Astrocyte of the spinal cord (primary cell): ENCODE results near the gene FGD6.

Source experiments
- DNase-seq: peaks from one replicate; pipeline ENCODE4 v3.0.0; 2011; ENCODE audit warnings: low read depth, low spot score
- H3K4me3 ChIP-seq: 2 replicates; pipeline ENCODE4 v1.5.1; 2011; ENCODE audit warnings: low read depth, mild to moderate bottlenecking, low read length, moderate library complexity
- CTCF ChIP-seq: IDR thresholded peaks from 2 replicates; pipeline ENCODE4 v1.5.1; 2012; ENCODE audit warnings: low read depth, mild to moderate bottlenecking, low read length, inconsistent platforms
- in situ Hi-C: cut with HindIII; loops from 2 replicates; pipeline ENCODE4 v1.10.0; 2017; ENCODE audit warnings: low sequenced_read_pairs

The FGD6 gene

GRCh38 chr12:95185072-95185471, 32.2 kb downstream of the FGD6 start:
- TF ChIP-seq CTCF: no peak
- no peak for DNase-seq
- H3K4me3 ChIP-seq: no peak overlapping the region
- in situ Hi-C loops: no loop called here

GRCh38 chr12:95184121-95184520, 33.1 kb downstream of the FGD6 start:
- TF ChIP-seq CTCF: no peak
- in situ Hi-C loops: no loop called here
- DNase-seq: no peak
- H3K4me3 ChIP-seq: no peak overlapping the region

- H3K4me3 ChIP-seq: no peak overlapping the region
- TF ChIP-seq CTCF: no peak
- DNase-seq: peak; percentile 82
- in situ Hi-C loops: no loop called here
Measured at GRCh38 chr12:95182868-95183415, 34.3 kb downstream of the FGD6 start.

GRCh38 chr12:95181103-95181502, 36.2 kb downstream of the FGD6 start:
- in situ Hi-C loops: no loop called here
- no peak for DNase-seq
- H3K4me3 ChIP-seq: no peak overlapping the region
- TF ChIP-seq CTCF: no peak

- TF ChIP-seq CTCF: no peak
- in situ Hi-C loops: no loop called here
- DNase-seq: no peak
- no peak overlapping the region for H3K4me3 ChIP-seq
Measured at GRCh38 chr12:95179011-95179410, 38.3 kb downstream of the FGD6 start.

GRCh38 chr12:95178136-95178535, 39.1 kb downstream of the FGD6 start:
- TF ChIP-seq CTCF: no peak
- in situ Hi-C loops: no loop called here
- no peak overlapping the region for H3K4me3 ChIP-seq
- DNase-seq: no peak
